Daoy (cell line): ENCODE results near the gene PEAK1. TPM values are rescaled to one million over a fixed set of nuclear protein-coding genes. Genes with fewer than 3 reads are reported as not detected.
"Not testable (repeated sequence)": the region's sequence is repeated elsewhere in the genome, so short reads cannot be mapped to it uniquely, and the experiment has no call there.

Source experiments
- DNase-seq: peaks from one replicate; pipeline ENCODE4 v3.0.0-alpha.2; 2015; ENCODE audit warnings: low read depth
- total RNA-seq: library from RNA; depleted of rRNA; stranded (reverse); fragments of >200 nt; shearing (Covaris generic); gene quantifications from 2 replicates; pipeline ENCODE4 v1.2.3, GENCODE V29; 2014

PEAK1 gene
- total RNA-seq, 1 experiment from 2014 or later: 12.7 TPM

DNA sequence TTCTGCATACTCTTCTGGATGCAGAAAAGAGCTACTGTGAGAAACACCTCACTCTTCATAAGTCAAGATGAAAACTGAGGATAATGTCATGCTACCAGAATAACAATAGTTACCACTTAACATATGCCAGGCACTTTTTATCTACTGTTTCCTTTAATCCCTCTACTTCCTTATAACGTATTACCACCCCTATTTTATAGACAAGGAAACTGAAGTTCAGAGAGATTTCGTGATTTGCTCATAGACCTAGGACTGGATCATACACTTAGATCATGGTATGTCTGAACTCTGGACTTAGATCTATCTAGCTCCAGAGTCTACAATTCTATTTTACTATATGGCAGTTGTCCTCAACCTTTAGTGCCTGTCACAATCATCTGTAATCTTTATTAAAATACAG, 193.3 kb downstream of the PEAK1 start:
- no peak for DNase-seq

DNA sequence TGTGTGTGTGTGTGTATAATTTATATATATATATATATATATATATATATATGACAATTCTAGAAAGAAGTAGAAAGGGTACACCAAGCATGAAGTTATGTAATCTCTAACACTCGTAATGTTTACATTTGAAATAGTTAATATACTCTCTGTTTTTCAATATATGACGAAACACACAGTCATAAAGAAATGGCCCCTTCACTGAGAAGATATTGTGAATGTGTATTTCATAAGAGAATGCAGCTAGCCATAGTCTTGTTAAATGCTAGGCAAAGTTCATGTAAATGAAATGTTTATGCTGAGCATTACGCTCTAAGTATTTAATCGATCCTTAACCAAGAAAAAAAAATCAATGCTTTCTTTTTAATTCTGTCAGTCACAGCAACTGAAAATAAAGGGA, 194.3 kb downstream of the PEAK1 start:
- DNase-seq: no peak

DNA sequence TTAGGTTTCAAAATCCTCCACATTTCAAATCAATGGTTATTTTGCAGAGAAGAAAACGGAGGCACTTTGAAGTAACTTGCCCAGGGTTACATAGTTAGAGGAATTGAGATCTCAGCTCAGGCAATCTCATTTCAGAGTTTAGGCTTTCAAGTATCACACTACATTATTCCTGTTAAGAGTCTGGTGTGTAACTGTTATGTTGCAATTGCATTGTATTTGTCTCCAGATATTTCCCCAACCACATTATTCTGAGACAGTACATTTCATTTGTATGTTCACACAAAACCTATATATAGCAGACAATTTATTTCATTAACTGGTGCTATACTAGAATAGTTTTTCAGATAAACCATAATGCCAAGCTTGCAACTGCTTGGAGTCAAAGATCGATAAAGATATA, 194.8 kb downstream of the PEAK1 start:
- DNase-seq: no peak

DNA sequence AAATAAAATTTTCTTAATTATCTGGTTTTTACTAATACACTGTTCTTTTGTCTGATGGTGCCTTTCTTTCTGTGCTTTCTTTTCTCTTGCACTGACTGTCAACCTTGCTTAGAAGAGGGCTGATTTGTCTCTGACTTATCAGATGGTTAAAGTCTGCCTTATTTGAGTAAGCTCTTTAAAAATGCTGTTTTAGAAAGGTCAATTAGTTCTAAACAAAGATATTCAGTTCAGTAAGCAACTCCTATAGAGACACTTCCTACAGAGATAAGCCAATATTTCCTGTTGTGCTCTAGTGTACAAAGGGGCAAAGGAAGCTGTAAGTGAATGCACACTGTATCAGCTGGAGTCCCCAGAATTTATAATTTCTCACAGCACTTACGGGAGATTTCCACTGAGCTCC, 195.6 kb downstream of the PEAK1 start:
- DNase-seq: no peak

- no peak for DNase-seq
Observed at GRCh38 chr15:77221708-77222107, 198.2 kb downstream of the PEAK1 start.

GRCh38 chr15:77221174-77221573, 198.7 kb downstream of the PEAK1 start:
- DNase-seq: no peak

DNA sequence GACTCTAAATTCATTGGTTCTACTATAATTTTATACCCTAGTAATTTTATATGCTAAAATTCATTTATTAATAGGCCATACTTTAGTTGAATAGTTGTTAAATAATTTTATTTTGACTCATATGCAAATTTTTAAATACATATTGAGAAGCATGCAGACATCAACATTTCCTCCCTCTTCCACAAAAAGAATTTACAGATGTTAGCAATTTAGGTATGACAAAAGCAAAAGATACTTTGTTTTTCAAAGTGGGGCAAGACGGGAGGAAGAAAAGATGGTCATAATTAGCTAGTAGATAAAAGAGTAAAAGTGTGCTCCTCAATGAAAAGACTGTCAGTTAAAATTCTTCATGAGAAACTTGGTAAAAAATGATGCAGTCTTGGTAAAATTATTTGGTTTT, 200.1 kb downstream of the PEAK1 start:
- no peak for DNase-seq

DNA sequence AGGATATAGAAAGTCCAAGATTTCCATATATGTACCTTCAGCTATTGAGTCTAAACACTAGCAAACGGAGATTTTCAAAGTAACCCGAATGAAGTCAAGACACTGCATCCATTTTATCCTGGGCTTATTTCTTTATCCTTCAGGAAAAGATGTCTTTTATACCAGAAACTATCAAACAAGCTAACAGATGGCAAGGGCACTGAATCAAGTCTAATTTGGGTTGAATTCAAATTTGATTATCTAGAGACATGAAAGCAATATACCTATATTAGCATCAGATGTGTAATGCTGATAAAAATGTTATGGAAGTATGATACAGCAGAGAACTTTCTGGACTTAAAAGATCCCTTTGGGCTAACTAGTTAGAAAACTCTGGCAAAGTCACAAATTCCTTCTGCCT, 210.7 kb downstream of the PEAK1 start:
- DNase-seq: no peak

DNA sequence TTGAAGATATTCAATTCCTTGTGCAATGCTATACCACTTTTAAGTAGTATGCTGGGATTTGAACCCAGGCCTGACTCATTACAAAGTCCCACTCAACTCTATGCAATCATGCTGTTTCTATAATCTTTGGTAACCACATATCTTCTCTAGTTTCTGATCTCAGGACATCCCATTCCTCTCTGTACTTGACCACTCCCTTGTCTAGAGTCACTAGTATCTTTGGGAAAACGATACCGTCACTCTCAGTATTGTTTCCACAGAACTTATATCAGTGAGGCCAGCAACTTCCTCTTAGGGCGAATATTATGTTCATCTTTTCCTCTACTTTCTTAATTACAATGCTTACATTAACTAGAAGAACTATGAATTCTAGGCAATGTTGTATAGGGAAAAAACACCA, 211.7 kb downstream of the PEAK1 start:
- DNase-seq: no peak

GRCh38 chr15:77201665-77202064, 218.2 kb downstream of the PEAK1 start:
- no peak for DNase-seq

- DNase-seq: no peak
Observed at GRCh38 chr15:77196381-77196780, 223.5 kb downstream of the PEAK1 start.

DNA sequence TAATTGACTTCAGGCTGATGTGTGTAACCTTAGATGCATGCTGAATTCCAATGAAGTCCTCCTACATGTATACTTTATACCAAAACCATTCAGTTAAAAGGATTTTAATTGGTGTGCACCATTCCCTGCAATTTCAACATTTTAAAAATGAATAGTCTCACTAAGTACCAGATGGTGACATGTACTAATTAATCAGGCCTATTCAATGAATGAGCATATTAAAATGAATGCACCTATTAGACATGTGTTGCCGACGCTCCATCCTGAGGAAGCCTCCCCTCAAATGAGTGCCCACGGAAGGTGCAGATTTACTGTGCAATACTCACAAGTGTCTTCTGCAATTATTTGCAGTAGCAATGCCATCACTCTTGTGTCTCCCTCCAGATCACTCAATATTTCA, 224.3 kb downstream of the PEAK1 start:
- no peak for DNase-seq

GRCh38 chr15:77192451-77192850, 227.5 kb downstream of the PEAK1 start:
- DNase-seq: no peak

DNA sequence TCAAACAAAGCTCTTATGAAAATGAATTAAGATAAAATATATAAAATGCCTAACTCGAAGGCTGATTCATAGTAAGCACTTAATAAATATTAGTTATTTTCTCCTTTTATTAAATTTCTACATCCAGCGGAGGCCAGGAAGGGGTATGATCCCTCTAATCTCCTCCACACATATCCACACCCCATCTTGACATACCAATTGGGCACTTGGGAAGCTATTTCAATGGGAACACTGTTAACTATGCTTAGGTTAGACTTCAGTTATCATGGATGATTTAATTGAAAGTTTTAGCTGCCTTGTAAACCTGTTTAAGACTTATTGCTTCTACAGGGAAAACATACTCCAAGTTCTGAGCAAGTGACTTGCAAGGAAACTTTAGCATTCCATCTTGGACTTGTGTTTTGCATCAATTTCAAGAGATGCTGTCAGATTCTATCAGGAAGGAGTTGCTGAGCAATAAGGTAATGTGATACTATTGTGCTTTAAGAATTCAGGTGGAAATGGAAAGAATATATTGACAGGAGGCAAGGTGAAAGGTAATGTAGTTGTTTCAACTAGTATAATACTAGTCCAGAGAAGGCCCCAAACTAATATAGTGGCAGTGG, 228.6 kb downstream of the PEAK1 start:
- no peak for DNase-seq

DNA sequence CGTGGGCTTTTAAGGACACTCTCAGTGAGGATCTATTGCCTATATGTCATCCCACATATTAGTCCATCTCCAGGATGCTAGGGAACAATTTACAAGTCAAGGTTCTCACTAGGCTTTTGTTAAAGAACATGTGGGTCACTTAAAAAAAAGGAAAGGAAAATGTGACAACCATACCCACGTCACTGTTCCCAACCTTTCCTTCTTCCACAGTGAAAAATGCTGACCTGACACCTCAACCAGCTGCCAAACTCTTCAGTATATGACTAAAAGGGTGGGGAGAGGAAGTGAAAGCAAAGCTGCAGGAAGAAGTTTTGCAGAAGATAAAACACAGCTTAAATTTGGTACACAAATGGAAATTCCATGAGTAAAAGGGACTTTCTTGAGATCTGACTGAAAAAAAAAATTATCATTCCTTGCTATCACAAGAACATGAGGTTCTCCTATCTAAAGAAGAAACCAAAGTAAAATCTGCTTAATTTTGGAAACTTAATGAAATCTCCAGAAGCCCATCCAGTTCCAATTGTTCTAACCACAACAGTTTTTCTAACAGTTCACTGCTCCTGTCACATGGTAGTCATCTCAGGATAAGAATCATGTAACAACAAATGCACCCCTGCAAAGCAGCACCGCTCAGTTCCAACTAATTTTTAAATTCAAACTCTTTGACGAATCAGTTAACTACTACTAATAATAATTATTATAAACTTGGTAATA, 232.0 kb downstream of the PEAK1 start:
- peak; percentile 40 for DNase-seq

- peak; percentile 11 for DNase-seq
Observed at GRCh38 chr15:77186594-77187011, 233.3 kb downstream of the PEAK1 start.

DNA sequence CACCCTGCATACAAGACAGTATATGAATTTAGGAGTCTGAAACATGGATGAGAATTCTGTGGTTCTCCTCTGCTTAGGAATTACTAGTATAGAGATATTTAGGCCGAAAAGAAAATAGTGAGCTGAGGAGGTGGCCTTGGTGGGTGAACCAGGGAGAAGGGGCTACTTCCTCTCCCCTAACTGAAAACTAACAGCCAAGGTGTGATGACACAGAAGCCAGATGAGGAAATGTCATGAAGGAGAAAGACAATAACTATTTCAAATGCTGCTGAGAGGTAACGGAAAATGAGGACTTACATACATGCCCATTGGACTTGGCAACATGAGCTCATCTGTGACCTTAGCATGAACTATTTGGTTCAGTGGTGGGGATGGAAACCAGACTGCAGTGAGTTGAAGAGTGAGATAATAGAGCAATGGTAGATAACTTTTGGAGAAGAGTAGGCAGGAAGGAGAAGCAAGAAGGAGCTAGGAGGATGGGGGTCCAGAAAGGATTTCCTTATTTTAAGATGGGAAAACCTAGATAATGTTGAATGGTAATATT, 234.6 kb downstream of the PEAK1 start:
- DNase-seq: no peak

- not testable (repeated sequence) for DNase-seq
Observed at GRCh38 chr15:77184352-77184751, 235.6 kb downstream of the PEAK1 start.

GRCh38 chr15:77183066-77183465, 236.8 kb downstream of the PEAK1 start:
- no peak for DNase-seq

GRCh38 chr15:77181305-77182074, 238.4 kb downstream of the PEAK1 start:
- no peak for DNase-seq

GRCh38 chr15:77180757-77181156, 239.1 kb downstream of the PEAK1 start:
- no peak for DNase-seq

- DNase-seq: no peak
Observed at GRCh38 chr15:77180270-77180669, 239.6 kb downstream of the PEAK1 start.

DNA sequence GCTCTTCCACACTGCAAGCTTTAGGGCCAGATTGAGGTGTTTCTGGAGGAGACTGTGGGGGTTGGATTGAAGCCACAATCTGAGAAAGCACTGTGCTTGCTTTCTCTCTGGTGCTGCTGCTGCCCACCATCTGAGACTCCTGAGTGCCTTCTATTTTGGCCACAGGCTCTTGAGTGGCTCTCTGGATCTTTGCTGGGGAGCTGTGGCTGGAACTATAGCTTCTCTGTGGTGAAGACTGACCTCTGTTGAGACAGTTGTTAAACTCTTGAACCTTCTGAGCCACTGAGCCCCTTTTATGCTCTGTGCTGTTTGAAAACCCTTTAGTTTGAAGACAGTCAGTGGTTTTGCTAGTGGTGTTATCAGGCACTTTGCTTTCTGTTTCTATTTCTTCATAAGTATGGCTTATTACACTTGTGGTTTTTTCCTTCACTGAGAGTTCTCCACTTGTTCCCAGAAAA, 240.3 kb downstream of the PEAK1 start:
- no peak for DNase-seq
